Kidney (tissue), 14 donors: Measurements from ENCODE around the gene CCDC92B. TPM values are rescaled to one million over a fixed set of nuclear protein-coding genes. Genes with fewer than 3 reads are reported as not detected.

Source experiments
- DNase-seq, 5 donors: peaks; one replicate each; pipeline ENCODE4 v3.0.0-alpha.2; 2013 to 2020
- FAIRE-seq: peaks from 2 replicates; lab custom pipeline; 2012; peaks lifted over from hg19 to GRCh38; lab: Jason Lieb, UNC
- H3K27ac ChIP-seq, 2 donors: one replicate each; pipeline ENCODE4 v1.7.0; 2013; ENCODE audit warnings: low read depth in 2 of 2, low read length in 2 of 2, inconsistent platforms in 1 of 2
- H3K27me3 ChIP-seq: one replicate; pipeline ENCODE4 v1.7.1; 2013; ENCODE audit warnings: low read length, inconsistent platforms; ENCODE audit not compliant: control insufficient read depth, insufficient read depth
- H3K36me3 ChIP-seq, 3 donors: one replicate each; pipeline versions ENCODE4 v1.7.0 to v1.7.1; 2013; ENCODE audit warnings: low read length in 3 of 3, control low read depth in 1 of 3, inconsistent platforms in 1 of 3; ENCODE audit not compliant: insufficient read depth in 3 of 3, control insufficient read depth in 2 of 3
- H3K4me1 ChIP-seq, 3 donors: one replicate each; pipeline versions ENCODE4 v1.7.0 to v1.7.1; 2013; ENCODE audit warnings: low read length in 3 of 3, inconsistent platforms in 1 of 3, low read depth in 1 of 3; ENCODE audit not compliant: control insufficient read depth in 2 of 3, insufficient read depth in 2 of 3
- H3K4me3 ChIP-seq, 3 donors: one replicate each; pipeline versions ENCODE4 v1.7.0 to v1.8.1; 2013; ENCODE audit warnings: low read length in 3 of 3, control low read depth in 1 of 3, inconsistent platforms in 1 of 3
- H3K9ac ChIP-seq, 3 donors: one replicate each; pipeline versions ENCODE4 v1.7.0 to v1.7.1; 2013; ENCODE audit warnings: low read length in 3 of 3, control low read depth in 1 of 3, inconsistent platforms in 1 of 3
- H3K9me3 ChIP-seq, 3 donors: one replicate each; pipeline versions ENCODE4 v1.7.0 to v1.7.1; 2013; ENCODE audit warnings: low read length in 3 of 3, control low read depth in 1 of 3, inconsistent platforms in 1 of 3; ENCODE audit not compliant: control insufficient read depth in 2 of 3, insufficient read depth in 1 of 3
- intact Hi-C: fragments of 100-400 bp; cut with DNase I; formaldehyde crosslinking; loops from one replicate; pipeline ENCODE4 v1.11.1; 2022
- polyA plus RNA-seq: library from polyadenylated mRNA; stranded (reverse); fragments of 350-450 nt; fragmentation: Illumina TruSeq; extraction: RNeasy Lipid Tissue Mini Kit (QIAGEN cat#74804); gene quantifications from one replicate; pipeline ENCODE4 v1.2.3, GENCODE V29; 2014; ENCODE audit warnings: low read depth, low replicate concordance; ENCODE audit not compliant: insufficient read depth
- total RNA-seq: library from RNA; stranded (reverse); fragmentation: NEBNext Ultra II Directional; extraction: Animal tissue kit (Norgen Biotek cat#: 25700); gene quantifications from one replicate; pipeline ENCODE4 v1.2.1, GENCODE V29; 2021
- TF ChIP-seq, protein P1 (sequence below): IDR thresholded peaks from 3 replicates; pipeline ENCODE4 v1.5.1; 2012; ENCODE audit warnings: mild to moderate bottlenecking, moderate library complexity, borderline replicate concordance; ENCODE audit not compliant: insufficient read depth; ENCODE audit errors: extremely low read depth
- donor health status: control.
- donor health status: control.
- donor health status: control.
- donor health status: control.
- donor health status: control.
- donor health status: DM: yes; HTN: yes; CAD: no.
- donor health status: Normal renal cell carcinoma (clear cell type).

CCDC92B gene
- total and polyA plus RNA-seq, 2 donors from 2014 or later = 0.11 to 1.0 TPM

DNA sequence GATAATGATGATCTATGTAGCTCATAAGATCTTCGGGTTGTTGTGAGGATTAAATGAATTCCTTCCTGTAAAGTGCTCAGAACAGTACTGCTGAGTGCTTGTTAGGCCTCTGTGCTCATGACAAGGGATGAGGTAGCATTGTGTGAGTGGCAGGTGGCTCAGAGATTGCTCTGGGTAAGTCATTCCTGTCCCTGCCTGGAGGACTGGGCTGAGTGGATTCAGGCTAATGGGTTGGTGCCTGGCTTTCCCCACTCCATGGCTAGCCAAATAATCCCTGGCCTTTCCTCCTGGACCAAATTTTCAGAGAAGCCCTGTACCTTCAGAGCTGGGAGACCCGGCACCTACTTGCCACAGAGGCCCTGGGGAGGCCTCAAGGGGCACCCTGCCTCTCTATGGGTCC lies 1.3 kb upstream of the CCDC92B start:
- H3K9ac ChIP-seq = no peak overlapping the region
- no peaks in the 10 kb centered on the region for H3K36me3 ChIP-seq
- H3K27me3 ChIP-seq = peaks cover 4% of the 10 kb centered on the region
- H3K4me3 ChIP-seq = no peak overlapping the region
- no peaks in the 10 kb centered on the region for H3K9me3 ChIP-seq
- H3K4me1 ChIP-seq = no peaks in the 10 kb centered on the region
- FAIRE-seq (no peak), DNase-seq (no peak)
- intact Hi-C loops = no loop called here
- TF ChIP-seq, protein P1, sequence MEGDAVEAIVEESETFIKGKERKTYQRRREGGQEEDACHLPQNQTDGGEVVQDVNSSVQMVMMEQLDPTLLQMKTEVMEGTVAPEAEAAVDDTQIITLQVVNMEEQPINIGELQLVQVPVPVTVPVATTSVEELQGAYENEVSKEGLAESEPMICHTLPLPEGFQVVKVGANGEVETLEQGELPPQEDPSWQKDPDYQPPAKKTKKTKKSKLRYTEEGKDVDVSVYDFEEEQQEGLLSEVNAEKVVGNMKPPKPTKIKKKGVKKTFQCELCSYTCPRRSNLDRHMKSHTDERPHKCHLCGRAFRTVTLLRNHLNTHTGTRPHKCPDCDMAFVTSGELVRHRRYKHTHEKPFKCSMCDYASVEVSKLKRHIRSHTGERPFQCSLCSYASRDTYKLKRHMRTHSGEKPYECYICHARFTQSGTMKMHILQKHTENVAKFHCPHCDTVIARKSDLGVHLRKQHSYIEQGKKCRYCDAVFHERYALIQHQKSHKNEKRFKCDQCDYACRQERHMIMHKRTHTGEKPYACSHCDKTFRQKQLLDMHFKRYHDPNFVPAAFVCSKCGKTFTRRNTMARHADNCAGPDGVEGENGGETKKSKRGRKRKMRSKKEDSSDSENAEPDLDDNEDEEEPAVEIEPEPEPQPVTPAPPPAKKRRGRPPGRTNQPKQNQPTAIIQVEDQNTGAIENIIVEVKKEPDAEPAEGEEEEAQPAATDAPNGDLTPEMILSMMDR = no peak
- no peak overlapping the region for H3K27ac ChIP-seq

DNA sequence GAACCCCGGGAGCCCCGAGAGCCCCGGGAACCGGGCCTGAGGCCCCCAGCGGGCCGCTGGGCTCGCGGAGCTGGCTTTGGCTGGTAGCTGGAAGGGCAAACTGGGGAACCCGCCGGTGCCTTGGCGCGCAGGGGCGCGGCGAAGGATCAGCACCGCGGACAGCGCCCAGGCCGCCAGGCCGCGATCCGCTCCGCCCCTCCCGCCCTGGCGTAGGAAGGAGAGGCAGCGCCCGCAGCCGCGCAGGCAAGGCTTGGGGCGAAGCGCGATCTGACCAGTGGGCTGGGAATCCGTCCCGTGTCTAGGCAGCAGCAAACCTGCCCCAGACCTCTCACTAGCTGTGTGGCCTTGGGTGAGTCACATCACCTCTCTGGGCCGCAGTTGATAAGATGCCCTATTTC lies 331 bp upstream of the CCDC92B start:
- Histone ChIP-seq H3K4me1 (no peaks in the 10 kb centered on the region), H3K27me3 (peaks cover 6% of the 10 kb centered on the region), H3K36me3 (no peaks in the 10 kb centered on the region), H3K9me3 (no peaks in the 10 kb centered on the region), H3K9ac (no peak overlapping the region), H3K27ac (no peak overlapping the region), H3K4me3 (no peak overlapping the region)
- TF ChIP-seq, protein P1 = no peak
- intact Hi-C loops = no loop called here
- peak; percentile 86 to 91 (median 89) for DNase-seq
- FAIRE-seq = no peak

DNA sequence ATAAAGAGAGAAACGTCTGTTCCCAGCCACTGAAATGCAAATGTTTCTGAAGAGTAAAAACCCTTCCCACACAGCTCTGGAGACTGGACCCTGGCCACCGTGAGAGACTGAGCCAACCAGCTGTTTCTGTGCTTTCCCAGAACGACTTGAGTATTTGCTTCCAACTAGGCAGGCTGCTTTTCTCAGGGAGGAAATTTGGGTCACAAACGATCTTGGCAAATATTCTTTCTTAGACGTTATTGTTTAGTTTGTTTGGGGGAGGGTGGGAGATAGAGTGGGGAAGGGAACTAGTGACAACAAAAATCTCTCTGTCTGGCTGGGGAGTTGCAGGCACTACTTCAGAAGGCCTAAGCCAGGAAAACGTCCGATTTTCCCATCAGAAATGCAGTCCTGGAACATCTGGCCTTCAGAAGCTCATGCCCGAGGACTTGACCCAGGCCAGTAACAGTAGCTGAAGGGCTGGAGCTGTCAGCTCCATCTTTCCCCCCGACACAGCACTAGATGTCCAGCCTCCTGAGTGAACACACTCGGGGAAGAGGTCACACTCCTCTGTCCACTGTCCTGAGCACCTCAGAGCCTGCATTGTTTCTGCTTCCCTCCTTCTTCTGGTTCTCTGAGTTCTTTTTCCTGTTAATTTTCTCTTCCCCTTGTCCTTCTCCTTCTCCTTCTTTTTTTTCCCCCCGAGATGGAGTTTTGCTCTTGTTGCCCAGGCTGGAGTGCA lies 4.0 kb downstream of the CCDC92B start:
- FAIRE-seq (no peak), DNase-seq (peak in 1 of 5 donors; percentile 74)
- H3K36me3 ChIP-seq = no peaks in the 10 kb centered on the region
- H3K4me1 ChIP-seq = no peaks in the 10 kb centered on the region
- TF ChIP-seq, protein P1 = no peak
- no peak overlapping the region for H3K9ac ChIP-seq
- no peaks in the 10 kb centered on the region for H3K9me3 ChIP-seq
- intact Hi-C loops = no loop called here
- no peak overlapping the region for H3K27ac ChIP-seq
- no peak overlapping the region for H3K4me3 ChIP-seq
- peaks cover 6% of the 10 kb centered on the region for H3K27me3 ChIP-seq
